Ishikawa (cell line): ENCODE measurements around the gene PPP1R13B.

Source experiments
- CEBPB ChIP-seq: IDR thresholded peaks from 2 replicates; pipeline ENCODE4 v1.6.1; 2012
- EP300 ChIP-seq: IDR thresholded peaks from 2 replicates; pipeline ENCODE4 v1.6.1; 2012; ENCODE audit warnings: borderline replicate concordance
- FOXM1 ChIP-seq: IDR thresholded peaks from 2 replicates; pipeline ENCODE4 v1.6.1; 2012; ENCODE audit warnings: low read depth, borderline replicate concordance
- RAD21 ChIP-seq: IDR thresholded peaks from 2 replicates; pipeline ENCODE4 v1.6.1; 2012; ENCODE audit warnings: low read depth
- REST ChIP-seq: IDR thresholded peaks from 2 replicates; pipeline ENCODE4 v1.6.1; 2012; ENCODE audit warnings: low read depth, mild to moderate bottlenecking
- TAF1 ChIP-seq: IDR thresholded peaks from 2 replicates; pipeline ENCODE4 v1.6.1; 2012; ENCODE audit warnings: low read depth, mild to moderate bottlenecking
- TEAD4 ChIP-seq: IDR thresholded peaks from 2 replicates; pipeline ENCODE4 v1.6.1; 2012
- YY1 ChIP-seq: IDR thresholded peaks from 2 replicates; pipeline ENCODE4 v1.6.1; 2012; ENCODE audit warnings: low read depth

GRCh38 chr14:103716091-103716801 lies 131.1 kb downstream of the PPP1R13B start:
- TF ChIP-seq REST (no peak), CEBPB (no peak), FOXM1 (no peak), EP300 (no peak), TEAD4 (0 out of 2 replicates have a peak, but pooled peaks have one; percentile 6), RAD21 (no peak), YY1 (no peak), TAF1 (no peak)
